H1 (cell line): ENCODE data around the gene NEGR1. TPM values are rescaled to one million over a fixed set of nuclear protein-coding genes. Genes with fewer than 3 reads are reported as not detected.

Source experiments
- CTCF ChIA-PET: fragments of 300-600 bp; sonication (Branson Sonifier 250); formaldehyde crosslinking; loops from one replicate; lab custom pipeline; 2021; ENCODE audit not compliant: partially characterized antibody; lab: Charles Lee
- POLR2A ChIA-PET: fragments of 300-600 bp; sonication (Branson Sonifier 250); formaldehyde crosslinking; loops from one replicate; lab custom pipeline; 2021; ENCODE audit warnings: inconsistent platforms; ENCODE audit not compliant: partially characterized antibody; lab: Charles Lee
- DNase-seq, 2 experiments: peaks; one replicate each; pipeline versions ENCODE4 v3.0.0 to v3.0.0-alpha.2; 2010 to 2022; ENCODE audit warnings: low spot score in 2 of 2, low read depth in 1 of 2, mixed read lengths in 1 of 2
- FAIRE-seq: peaks from 2 replicates; lab custom pipeline; 2011; peaks lifted over from hg19 to GRCh38; lab: Jason Lieb, UNC
- H2AFZ ChIP-seq: 2 replicates; pipeline ENCODE4 v1.8.1; 2012; ENCODE audit warnings: low read length, inconsistent platforms
- H2AK5ac ChIP-seq: 2 replicates; pipeline ENCODE4 v1.6.1; 2013; ENCODE audit warnings: low read depth, low read length
- H2BK120ac ChIP-seq: replicated peaks from 2 replicates; pipeline ENCODE3; 2013; ENCODE audit warnings: low read depth, low read length, inconsistent platforms
- H2BK12ac ChIP-seq: 2 replicates; pipeline ENCODE4 v1.6.1; 2013; ENCODE audit warnings: low read depth, low read length
- H2BK15ac ChIP-seq: 2 replicates; pipeline ENCODE4 v1.6.1; 2013; ENCODE audit warnings: low read length
- H2BK20ac ChIP-seq: 2 replicates; pipeline ENCODE4 v1.6.1; 2013; ENCODE audit warnings: low read length
- H2BK5ac ChIP-seq: 2 replicates; pipeline ENCODE4 v1.6.1; 2013; ENCODE audit warnings: low read depth, low read length
- H3K14ac ChIP-seq: 2 replicates; pipeline ENCODE4 v1.6.1; 2013; ENCODE audit warnings: inconsistent platforms; ENCODE audit not compliant: insufficient read length
- H3K18ac ChIP-seq: 2 replicates; pipeline ENCODE4 v1.6.1; 2013; ENCODE audit warnings: low read length; ENCODE audit errors: extremely low read depth
- H3K23ac ChIP-seq: 2 replicates; pipeline ENCODE4 v1.6.1; 2013; ENCODE audit warnings: inconsistent platforms; ENCODE audit not compliant: insufficient read length
- H3K23me2 ChIP-seq: 2 replicates; pipeline ENCODE4 v1.6.1; 2013; ENCODE audit warnings: low read depth, low read length
- H3K27ac ChIP-seq: 2 replicates; pipeline ENCODE4 v1.6.1; 2011; ENCODE audit warnings: low read depth, low read length, inconsistent platforms
- H3K27me3 ChIP-seq, 4 experiments: replicated peaks in 1 of 4; 1 replicate in 1 of 4; 2 replicates in 3 of 4; pipeline versions ENCODE4 v1.6.1 to v1.8.1; 2011 to 2013; ENCODE audit warnings: low read length in 3 of 4, mild to moderate bottlenecking in 3 of 4, inconsistent platforms in 2 of 4, mixed read lengths in 2 of 4, moderate library complexity in 1 of 4; ENCODE audit not compliant: control insufficient read depth in 3 of 4, insufficient read depth in 3 of 4; ENCODE audit errors: extremely low read depth in 1 of 4
- H3K36me3 ChIP-seq, 4 experiments: 2 replicates each; pipeline versions ENCODE4 v1.6.1 to v1.8.1; 2011 to 2013; ENCODE audit warnings: mild to moderate bottlenecking in 4 of 4, low read length in 3 of 4, moderate library complexity in 2 of 4, control low read depth in 1 of 4, inconsistent platforms in 1 of 4; ENCODE audit not compliant: insufficient read depth in 4 of 4, control insufficient read depth in 2 of 4
- H3K4ac ChIP-seq: replicated peaks from 2 replicates; pipeline ENCODE3; 2013; ENCODE audit warnings: low read length, low read depth, mixed read lengths, inconsistent platforms; ENCODE audit not compliant: insufficient read length
- H3K4me1 ChIP-seq, 4 experiments: replicated peaks in 1 of 4; 1 replicate in 1 of 4; 2 replicates in 3 of 4; pipeline versions ENCODE4 v1.6.1 to v1.8.1; 2011 to 2013; ENCODE audit warnings: low read length in 3 of 4, inconsistent platforms in 2 of 4, mixed read lengths in 1 of 4; ENCODE audit not compliant: insufficient read depth in 4 of 4, control insufficient read depth in 3 of 4
- H3K4me2 ChIP-seq, 2 experiments: 2 replicates each; pipeline versions ENCODE4 v1.6.1 to v1.8.1; 2011 to 2013; ENCODE audit warnings: low read depth in 2 of 2, low read length in 2 of 2, control low read depth in 1 of 2, inconsistent platforms in 1 of 2, mild to moderate bottlenecking in 1 of 2; ENCODE audit not compliant: insufficient read depth in 1 of 2
- H3K4me3 ChIP-seq, 4 experiments: fragments of 200-600, 300-600 bp in 1 of 4; sonication (generic), shearing (Covaris generic), sonication (Bioruptor Twin) in 1 of 4; 2 replicates each; pipeline versions ENCODE4 v1.5.1 to v1.8.1; 2011 to 2016; ENCODE audit warnings: low read length in 4 of 4, low read depth in 3 of 4, control low read depth in 2 of 4, inconsistent platforms in 2 of 4, mild to moderate bottlenecking in 2 of 4, mixed read lengths in 1 of 4, moderate library complexity in 1 of 4; ENCODE audit not compliant: insufficient read depth in 2 of 4; ENCODE audit errors: extremely low read depth in 1 of 4
- H3K56ac ChIP-seq: replicated peaks from 2 replicates; pipeline ENCODE3; 2013; ENCODE audit warnings: low read depth, mild to moderate bottlenecking, mixed read lengths, low read length, inconsistent platforms; ENCODE audit not compliant: insufficient read length
- H3K79me1 ChIP-seq: 2 replicates; pipeline ENCODE4 v1.6.1; 2013; ENCODE audit warnings: low read depth, low read length, control low read depth
- H3K79me2 ChIP-seq, 2 experiments: 2 replicates each; pipeline versions ENCODE4 v1.6.1 to v1.8.1; 2012 to 2013; ENCODE audit warnings: low read length in 2 of 2, mild to moderate bottlenecking in 2 of 2, inconsistent platforms in 1 of 2; ENCODE audit not compliant: insufficient read depth in 2 of 2, control insufficient read depth in 1 of 2
- H3K9ac ChIP-seq, 4 experiments: replicated peaks in 1 of 4; 1 replicate in 1 of 4; 2 replicates in 3 of 4; pipeline versions ENCODE4 v1.6.1 to v1.8.1; 2011 to 2013; ENCODE audit warnings: low read depth in 3 of 4, low read length in 3 of 4, control low read depth in 2 of 4, mild to moderate bottlenecking in 2 of 4, moderate library complexity in 2 of 4, inconsistent platforms in 1 of 4; ENCODE audit errors: extremely low read depth in 1 of 4
- H3K9me3 ChIP-seq, 2 experiments: 2 replicates each; pipeline versions ENCODE4 v1.6.1 to v1.8.1; 2012 to 2013; ENCODE audit warnings: mild to moderate bottlenecking in 2 of 2, moderate library complexity in 2 of 2, control low read depth in 1 of 2, inconsistent platforms in 1 of 2, low read depth in 1 of 2, low read length in 1 of 2, mixed read lengths in 1 of 2; ENCODE audit not compliant: insufficient read depth in 2 of 2
- H4K20me1 ChIP-seq, 2 experiments: replicated peaks in 1 of 2; 2 replicates each; pipeline versions ENCODE3 to v1.8.1; 2011 to 2013; ENCODE audit warnings: inconsistent platforms in 2 of 2, low read length in 2 of 2, mild to moderate bottlenecking in 1 of 2; ENCODE audit not compliant: insufficient read depth in 2 of 2, control insufficient read depth in 1 of 2
- H4K5ac ChIP-seq: 2 replicates; pipeline ENCODE4 v1.6.1; 2013; ENCODE audit warnings: low read length, low read depth, mixed read lengths, inconsistent platforms; ENCODE audit not compliant: insufficient read length
- H4K8ac ChIP-seq: 2 replicates; pipeline ENCODE4 v1.8.0; 2013; ENCODE audit warnings: mild to moderate bottlenecking, moderate library complexity, low read length, inconsistent platforms; ENCODE audit not compliant: insufficient read depth; ENCODE audit errors: extremely low read depth
- H4K91ac ChIP-seq: replicated peaks from 2 replicates; pipeline ENCODE3; 2013; ENCODE audit warnings: low read length, mixed read lengths, inconsistent platforms; ENCODE audit not compliant: insufficient read length
- EP300 ChIP-seq, 2 experiments: IDR thresholded peaks; 1 replicate in 1 of 2; 2 replicates in 1 of 2; pipeline ENCODE4 v1.6.1; 2011 to 2012; ENCODE audit warnings: low read depth in 2 of 2, low read length in 2 of 2, mild to moderate bottlenecking in 2 of 2, borderline replicate concordance in 1 of 2, inconsistent platforms in 1 of 2, moderate library complexity in 1 of 2
- FOSL1 ChIP-seq: IDR thresholded peaks from 2 replicates; pipeline ENCODE4 v1.6.1; 2011; ENCODE audit warnings: mild to moderate bottlenecking, low read depth, low read length, moderate library complexity; ENCODE audit not compliant: insufficient read depth
- GTF2F1 ChIP-seq: IDR thresholded peaks from 2 replicates; pipeline ENCODE4 v1.6.1; 2012; ENCODE audit warnings: low read depth, low read length, improper control_type of control experiment, borderline replicate concordance
- KDM1A ChIP-seq: fragments of 200-600, 300-600 bp; sonication (generic); IDR thresholded peaks from 2 replicates; pipeline ENCODE4 v1.7.1; 2016; ENCODE audit warnings: mild to moderate bottlenecking, low read length, borderline replicate concordance
- KDM4A ChIP-seq: IDR thresholded peaks from one replicate; pipeline ENCODE4 v1.7.1; 2012; ENCODE audit warnings: low read depth, mild to moderate bottlenecking, moderate library complexity, low read length, inconsistent platforms; ENCODE audit not compliant: severe bottlenecking
- MAFK ChIP-seq: IDR thresholded peaks from 2 replicates; pipeline ENCODE4 v1.6.1; 2012; ENCODE audit warnings: low read depth, mild to moderate bottlenecking, improper control_type of control experiment, low read length
- ZNF274 ChIP-seq: IDR thresholded peaks from 2 replicates; pipeline ENCODE4 v1.7.0; 2012; ENCODE audit warnings: low read length, borderline replicate concordance; ENCODE audit errors: extremely low read depth
- WGBS, 2 experiments: shearing (Covaris generic) in 1 of 2; methylation state at CpG; one replicate each; pipeline versions ENCODE4 v1.1.6 to v1.1.7; 2013 to 2015; ENCODE audit warnings: low lambda C conversion rate in 2 of 2, mixed read lengths in 2 of 2, inconsistent platforms in 1 of 2, low coverage in 1 of 2, missing lambda C conversion rate in 1 of 2; ENCODE audit not compliant: insufficient replicate concordance in 2 of 2, insufficient coverage in 1 of 2, insufficient read length in 1 of 2; ENCODE audit errors: extremely low coverage in 1 of 2, missing lambda C conversion rate in 1 of 2; 5-methylcytosine and 5-hydroxymethylcytosine counted together
- polyA plus RNA-seq, 7 experiments: library from polyadenylated mRNA; depleted of rRNA in 3 of 7; stranded (reverse) in 5 of 7; unstranded in 2 of 7; fragments of >200 nt in 5 of 7; fragments of 200-250 nt in 2 of 7; gene quantifications; 1 replicate in 5 of 7; 2 replicates in 1 of 7; 4 replicates in 1 of 7; pipeline versions ENCODE4 v1.2.1 to v1.2.3, GENCODE V29; 2011 to 2013; ENCODE audit warnings: missing spikeins in 2 of 7, mixed read lengths in 2 of 7
- total RNA-seq: library from RNA; stranded (reverse); fragmentation: NEBNext Ultra II Directional; extraction: Animal tissue kit (Norgen Biotek cat#: 25700); gene quantifications from 2 replicates; pipeline ENCODE4 v1.2.1, GENCODE V29; 2021
- TF ChIP-seq, protein P1 (sequence below): IDR thresholded peaks from 2 replicates; pipeline ENCODE4 v1.6.1; 2012; ENCODE audit warnings: inconsistent platforms

The NEGR1 gene
- total and polyA plus RNA-seq, 2 of the 8 experiments (the other 6 are each of a cell fraction or from before 2014, with no cell fraction given), result 0.71 to 1.3 TPM

DNA sequence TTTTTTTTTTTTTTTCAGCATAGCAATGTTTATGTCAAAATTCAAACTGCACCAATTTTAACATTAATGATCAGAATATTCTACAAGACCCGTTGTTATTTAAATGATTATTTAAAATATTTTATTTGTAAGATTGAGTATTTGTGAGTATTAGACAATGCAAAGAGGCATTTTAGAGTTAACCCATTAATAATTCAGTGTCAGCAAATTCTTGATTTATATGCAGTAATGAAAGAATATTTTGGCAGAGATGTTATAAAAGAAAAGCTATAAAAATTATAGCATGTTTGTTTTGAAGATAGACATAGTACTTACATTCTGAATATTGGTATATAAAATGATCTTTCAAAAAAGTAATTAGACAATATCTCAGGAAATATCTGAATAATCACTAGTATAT is 932.0 kb downstream of the NEGR1 start:
- ChIA-PET CTCF (no interaction called here), POLR2A (no interaction called here)
- no peak overlapping the region for H3K9ac ChIP-seq
- H3K23me2 ChIP-seq, result no peaks in the 10 kb centered on the region
- no peaks in the 10 kb centered on the region for H3K4me1 ChIP-seq
- H3K4me2 ChIP-seq, result no peak overlapping the region
- H3K79me1 ChIP-seq, result no peaks in the 10 kb centered on the region
- H3K9me3 ChIP-seq, result no peaks in the 10 kb centered on the region
- H3K36me3 ChIP-seq, result no peaks in the 10 kb centered on the region
- DNase-seq (no peak), FAIRE-seq (no peak)
- H2BK15ac ChIP-seq, result no peak overlapping the region
- H3K18ac ChIP-seq, result no peak overlapping the region
- H4K20me1 ChIP-seq, result no peaks in the 10 kb centered on the region
- no peak overlapping the region for H3K14ac ChIP-seq
- H3K4me3 ChIP-seq, result no peak overlapping the region
- no peak overlapping the region for H2BK5ac ChIP-seq
- H3K56ac ChIP-seq, result no peak overlapping the region
- H3K27me3 ChIP-seq, result no peaks in the 10 kb centered on the region
- H2BK12ac ChIP-seq, result no peak overlapping the region
- H3K4ac ChIP-seq, result no peak overlapping the region
- no peak overlapping the region for H2BK120ac ChIP-seq
- H2BK20ac ChIP-seq, result no peak overlapping the region
- H2AK5ac ChIP-seq, result no peak overlapping the region
- H3K27ac ChIP-seq, result no peak overlapping the region
- H4K91ac ChIP-seq, result no peak overlapping the region
- TF ChIP-seq GTF2F1, result no peak
- no peak for TF ChIP-seq ZNF274
- TF ChIP-seq, protein P1, sequence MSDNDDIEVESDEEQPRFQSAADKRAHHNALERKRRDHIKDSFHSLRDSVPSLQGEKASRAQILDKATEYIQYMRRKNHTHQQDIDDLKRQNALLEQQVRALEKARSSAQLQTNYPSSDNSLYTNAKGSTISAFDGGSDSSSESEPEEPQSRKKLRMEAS, result no peak
- TF ChIP-seq KDM4A, result no peak
- TF ChIP-seq FOSL1, result no peak
- no peak for TF ChIP-seq KDM1A
- peak; percentile 29; the same call in 1 of the 2 replicates for TF ChIP-seq MAFK
- no peak for TF ChIP-seq EP300 (IDR thresholded peaks at IDR 0.05; ENCODE audit: borderline replicate concordance in 1 of 2, low read depth in 2 of 2, low read length in 2 of 2)
- 86% methylated on average over 1 of the region's 1 CpG; no CpG with 5 or more reads in 1 of the 2 experiments for WGBS, 2 experiments
- H3K79me2 ChIP-seq, result no peaks in the 10 kb centered on the region
- H3K23ac ChIP-seq, result no peak overlapping the region
- H2AFZ ChIP-seq, result no peak overlapping the region
- no peak overlapping the region for H4K5ac ChIP-seq
- no peak overlapping the region for H4K8ac ChIP-seq
